ENCODE measurements around the gene GALNTL6. TPM values are rescaled to one million over a fixed set of nuclear protein-coding genes. Genes with fewer than 3 reads are reported as not detected.

The GALNTL6 gene
- polyA plus RNA-seq, 1 donor (not counting 4 experiments of a cell fraction or from before 2014, with no cell fraction given), result not detected

- FAIRE-seq (no peak), DNase-seq (ENCODE audit: low read depth, low spot score) (no peak)
- Histone ChIP-seq H3K27ac (ENCODE audit: control insufficient read depth, insufficient read depth, low read length) (no peak overlapping the region), H3K4me1 (ENCODE audit: control insufficient read depth, extremely low read depth, insufficient read depth, low read length) (no peaks in the 10 kb centered on the region), H3K9ac (ENCODE audit: control insufficient read depth, extremely low read depth, insufficient read depth, low read length) (no peak overlapping the region), H3K4me2 (ENCODE audit: control insufficient read depth, extremely low read depth, insufficient read depth, low read depth, low read length) (no peak overlapping the region), H3K9me3 (ENCODE audit: control insufficient read depth, low read depth, low read length) (no peaks in the 10 kb centered on the region), H4K20me1 (ENCODE audit: control insufficient read depth, extremely low read depth, insufficient read depth, low read length) (no peaks in the 10 kb centered on the region), H3K27me3 (ENCODE audit: control insufficient read depth, extremely low read depth, insufficient read depth, low read length) (no peaks in the 10 kb centered on the region), H3K36me3 (ENCODE audit: control insufficient read depth in 2 of 2, extremely low read depth in 1 of 2, insufficient read depth in 2 of 2, low read length in 2 of 2) (no peaks in the 10 kb centered on the region), H3K4me3 (ENCODE audit: control insufficient read depth in 2 of 3, extremely low read depth in 1 of 3, insufficient read depth in 2 of 3, low read depth in 1 of 3, low read length in 3 of 3) (no peak overlapping the region), H3K9me1 (ENCODE audit: control insufficient read depth, extremely low read depth, insufficient read depth, low read length) (no peaks in the 10 kb centered on the region), H3K79me2 (ENCODE audit: control insufficient read depth, insufficient read depth, low read length) (no peaks in the 10 kb centered on the region), H2AFZ (ENCODE audit: control insufficient read depth, low read length) (no peak overlapping the region)
- TF ChIP-seq EZH2 (IDR thresholded peaks at IDR 0.05; ENCODE audit: low read length) (no peak), CTCF (optimal IDR thresholded peaks at IDR 0.05 in 1 of 3, IDR thresholded peaks at IDR 0.05 in 1 of 3, conservative IDR thresholded peaks at IDR 0.05 in 1 of 3; ENCODE audit: extremely low read depth in 1 of 3, insufficient read depth in 2 of 3, low read length in 3 of 3) (no peak)
- dilution Hi-C loops (cut with MboI; ENCODE audit: extremely low pct_ligation_motif_present, low sequenced_read_pairs), result no loop called here
These were observed 1043.8 kb downstream of the GALNTL6 start for GRCh38 chr4:172857026-172857425.

- Histone ChIP-seq H3K27me3 (ENCODE audit: control insufficient read depth, extremely low read depth, insufficient read depth, low read length) (no peaks in the 10 kb centered on the region), H3K9me3 (ENCODE audit: control insufficient read depth, low read depth, low read length) (no peaks in the 10 kb centered on the region), H3K9ac (ENCODE audit: control insufficient read depth, extremely low read depth, insufficient read depth, low read length) (no peak overlapping the region), H3K4me3 (ENCODE audit: control insufficient read depth in 2 of 3, extremely low read depth in 1 of 3, insufficient read depth in 2 of 3, low read depth in 1 of 3, low read length in 3 of 3) (no peak overlapping the region), H3K36me3 (ENCODE audit: control insufficient read depth in 2 of 2, extremely low read depth in 1 of 2, insufficient read depth in 2 of 2, low read length in 2 of 2) (no peaks in the 10 kb centered on the region), H3K4me1 (ENCODE audit: control insufficient read depth, extremely low read depth, insufficient read depth, low read length) (no peaks in the 10 kb centered on the region), H2AFZ (ENCODE audit: control insufficient read depth, low read length) (no peak overlapping the region), H3K27ac (ENCODE audit: control insufficient read depth, insufficient read depth, low read length) (no peak overlapping the region), H3K4me2 (ENCODE audit: control insufficient read depth, extremely low read depth, insufficient read depth, low read depth, low read length) (no peak overlapping the region), H3K9me1 (ENCODE audit: control insufficient read depth, extremely low read depth, insufficient read depth, low read length) (no peaks in the 10 kb centered on the region), H3K79me2 (ENCODE audit: control insufficient read depth, insufficient read depth, low read length) (no peaks in the 10 kb centered on the region), H4K20me1 (ENCODE audit: control insufficient read depth, extremely low read depth, insufficient read depth, low read length) (no peaks in the 10 kb centered on the region)
- TF ChIP-seq EZH2 (IDR thresholded peaks at IDR 0.05; ENCODE audit: low read length) (no peak), CTCF (optimal IDR thresholded peaks at IDR 0.05 in 1 of 3, IDR thresholded peaks at IDR 0.05 in 1 of 3, conservative IDR thresholded peaks at IDR 0.05 in 1 of 3; ENCODE audit: extremely low read depth in 1 of 3, insufficient read depth in 2 of 3, low read length in 3 of 3) (no peak)
- dilution Hi-C loops (cut with MboI; ENCODE audit: extremely low pct_ligation_motif_present, low sequenced_read_pairs), result no loop called here
- no peak for FAIRE-seq
- no peak for DNase-seq (ENCODE audit: low read depth, low spot score)
These were observed 1045.6 kb downstream of the GALNTL6 start for GRCh38 chr4:172858731-172859230.

Data from keratinocyte (primary cell).